Ishikawa (cell line): Measurements from ENCODE around the gene UBE2L3.

ENCODE experiments used
- CEBPB ChIP-seq: IDR thresholded peaks from 2 replicates; pipeline ENCODE4 v1.6.1; 2012
- CREB1 ChIP-seq: IDR thresholded peaks from 2 replicates; pipeline ENCODE4 v1.6.1; 2012; ENCODE audit warnings: low read depth
- EGR1 ChIP-seq: IDR thresholded peaks from 2 replicates; pipeline ENCODE4 v1.6.1; 2012
- EP300 ChIP-seq: IDR thresholded peaks from 2 replicates; pipeline ENCODE4 v1.6.1; 2012; ENCODE audit warnings: borderline replicate concordance
- FOXM1 ChIP-seq: IDR thresholded peaks from 2 replicates; pipeline ENCODE4 v1.6.1; 2012; ENCODE audit warnings: low read depth, borderline replicate concordance
- NFIC ChIP-seq: IDR thresholded peaks from 2 replicates; pipeline ENCODE4 v1.6.1; 2012
- RAD21 ChIP-seq: IDR thresholded peaks from 2 replicates; pipeline ENCODE4 v1.6.1; 2012; ENCODE audit warnings: low read depth
- TAF1 ChIP-seq: IDR thresholded peaks from 2 replicates; pipeline ENCODE4 v1.6.1; 2012; ENCODE audit warnings: low read depth, mild to moderate bottlenecking
- TCF12 ChIP-seq: IDR thresholded peaks from 2 replicates; pipeline ENCODE4 v1.6.1; 2012; ENCODE audit warnings: low read depth
- TEAD4 ChIP-seq: IDR thresholded peaks from 2 replicates; pipeline ENCODE4 v1.6.1; 2012
- YY1 ChIP-seq: IDR thresholded peaks from 2 replicates; pipeline ENCODE4 v1.6.1; 2012; ENCODE audit warnings: low read depth
- ZBTB7A ChIP-seq: IDR thresholded peaks from 2 replicates; pipeline ENCODE4 v1.6.1; 2012; ENCODE audit warnings: low read depth
- TF ChIP-seq, protein P1 (sequence below): IDR thresholded peaks from 2 replicates; pipeline ENCODE4 v1.6.1; 2012
- TF ChIP-seq, protein P2 (sequence below): IDR thresholded peaks from 2 replicates; pipeline ENCODE4 v1.6.1; 2012; ENCODE audit warnings: low read depth, mild to moderate bottlenecking
- TF ChIP-seq, protein P3 (sequence below): IDR thresholded peaks from 2 replicates; pipeline ENCODE4 v1.6.1; 2012

The UBE2L3 gene

DNA sequence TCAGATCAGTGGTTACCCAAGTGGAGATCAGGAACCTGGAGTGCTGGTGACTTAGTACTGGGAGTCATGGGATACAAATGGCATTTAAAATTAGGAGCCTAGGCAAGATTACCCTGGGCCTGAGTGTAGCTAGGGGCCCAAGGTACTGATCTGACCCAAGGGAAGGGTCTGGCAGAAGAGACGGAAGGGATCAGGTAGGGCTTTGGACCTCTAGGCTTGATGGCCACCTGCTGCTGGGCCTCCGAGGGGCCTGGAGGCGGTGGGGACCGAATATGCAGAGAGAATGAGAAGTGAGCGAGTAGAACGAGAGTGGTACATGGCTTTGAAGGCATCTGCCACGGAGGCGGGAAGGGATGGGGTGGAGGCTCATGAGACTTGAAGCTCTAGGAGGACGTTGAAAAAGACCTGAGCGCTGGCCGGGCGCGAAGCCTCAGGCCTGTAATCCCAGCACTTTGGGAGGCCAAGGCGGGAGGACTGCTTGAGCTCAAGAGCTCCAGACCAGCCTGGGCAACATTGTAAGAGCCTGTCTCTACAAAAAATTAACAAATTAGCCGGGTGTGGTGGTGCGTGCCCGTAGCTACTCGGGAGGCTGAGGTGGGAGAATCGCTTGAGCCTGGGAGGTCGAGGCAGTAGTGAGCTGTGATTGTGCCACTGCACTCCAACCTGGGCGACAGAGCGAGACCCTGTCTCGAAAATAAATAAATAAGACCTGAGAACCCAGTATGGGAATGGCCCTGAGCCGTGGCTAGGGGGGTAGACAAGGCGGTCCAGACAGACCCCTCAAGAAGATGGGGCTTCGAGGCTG, 97.7 kb downstream of the UBE2L3 start:
- no peak for TF ChIP-seq TCF12
- TF ChIP-seq FOXM1: no peak
- no peak for TF ChIP-seq NFIC
- no peak for TF ChIP-seq CEBPB
- no peak for TF ChIP-seq EGR1
- no peak for TF ChIP-seq CREB1
- TF ChIP-seq, protein P1, sequence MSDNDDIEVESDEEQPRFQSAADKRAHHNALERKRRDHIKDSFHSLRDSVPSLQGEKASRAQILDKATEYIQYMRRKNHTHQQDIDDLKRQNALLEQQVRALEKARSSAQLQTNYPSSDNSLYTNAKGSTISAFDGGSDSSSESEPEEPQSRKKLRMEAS: no peak
- TF ChIP-seq ZBTB7A: no peak
- no peak for TF ChIP-seq RAD21
- TF ChIP-seq YY1: no peak
- TF ChIP-seq, protein P2, sequence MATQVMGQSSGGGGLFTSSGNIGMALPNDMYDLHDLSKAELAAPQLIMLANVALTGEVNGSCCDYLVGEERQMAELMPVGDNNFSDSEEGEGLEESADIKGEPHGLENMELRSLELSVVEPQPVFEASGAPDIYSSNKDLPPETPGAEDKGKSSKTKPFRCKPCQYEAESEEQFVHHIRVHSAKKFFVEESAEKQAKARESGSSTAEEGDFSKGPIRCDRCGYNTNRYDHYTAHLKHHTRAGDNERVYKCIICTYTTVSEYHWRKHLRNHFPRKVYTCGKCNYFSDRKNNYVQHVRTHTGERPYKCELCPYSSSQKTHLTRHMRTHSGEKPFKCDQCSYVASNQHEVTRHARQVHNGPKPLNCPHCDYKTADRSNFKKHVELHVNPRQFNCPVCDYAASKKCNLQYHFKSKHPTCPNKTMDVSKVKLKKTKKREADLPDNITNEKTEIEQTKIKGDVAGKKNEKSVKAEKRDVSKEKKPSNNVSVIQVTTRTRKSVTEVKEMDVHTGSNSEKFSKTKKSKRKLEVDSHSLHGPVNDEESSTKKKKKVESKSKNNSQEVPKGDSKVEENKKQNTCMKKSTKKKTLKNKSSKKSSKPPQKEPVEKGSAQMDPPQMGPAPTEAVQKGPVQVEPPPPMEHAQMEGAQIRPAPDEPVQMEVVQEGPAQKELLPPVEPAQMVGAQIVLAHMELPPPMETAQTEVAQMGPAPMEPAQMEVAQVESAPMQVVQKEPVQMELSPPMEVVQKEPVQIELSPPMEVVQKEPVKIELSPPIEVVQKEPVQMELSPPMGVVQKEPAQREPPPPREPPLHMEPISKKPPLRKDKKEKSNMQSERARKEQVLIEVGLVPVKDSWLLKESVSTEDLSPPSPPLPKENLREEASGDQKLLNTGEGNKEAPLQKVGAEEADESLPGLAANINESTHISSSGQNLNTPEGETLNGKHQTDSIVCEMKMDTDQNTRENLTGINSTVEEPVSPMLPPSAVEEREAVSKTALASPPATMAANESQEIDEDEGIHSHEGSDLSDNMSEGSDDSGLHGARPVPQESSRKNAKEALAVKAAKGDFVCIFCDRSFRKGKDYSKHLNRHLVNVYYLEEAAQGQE: no peak
- TF ChIP-seq, protein P3, sequence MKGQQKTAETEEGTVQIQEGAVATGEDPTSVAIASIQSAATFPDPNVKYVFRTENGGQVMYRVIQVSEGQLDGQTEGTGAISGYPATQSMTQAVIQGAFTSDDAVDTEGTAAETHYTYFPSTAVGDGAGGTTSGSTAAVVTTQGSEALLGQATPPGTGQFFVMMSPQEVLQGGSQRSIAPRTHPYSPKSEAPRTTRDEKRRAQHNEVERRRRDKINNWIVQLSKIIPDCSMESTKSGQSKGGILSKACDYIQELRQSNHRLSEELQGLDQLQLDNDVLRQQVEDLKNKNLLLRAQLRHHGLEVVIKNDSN: no peak
- TF ChIP-seq TEAD4: no peak

DNA sequence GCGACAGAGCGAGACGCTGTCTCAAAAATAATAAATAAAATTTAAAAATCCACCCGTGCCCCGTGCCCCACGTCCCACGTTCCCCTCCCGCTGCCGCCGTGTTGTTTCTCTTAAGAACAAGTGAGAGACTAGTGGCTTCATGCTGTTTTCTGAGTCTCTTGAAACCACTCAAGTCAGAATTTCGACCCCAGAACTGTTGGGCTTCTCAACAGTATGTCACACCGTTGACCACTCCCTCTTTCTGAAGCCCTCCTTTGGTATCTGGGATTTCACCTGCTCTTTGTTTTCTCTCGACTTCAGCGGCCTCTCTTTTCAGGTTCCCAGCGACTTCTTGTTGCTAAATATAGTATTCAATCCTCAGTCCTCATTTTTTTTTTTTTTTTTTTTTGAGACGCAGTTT, 99.3 kb downstream of the UBE2L3 start:
- TF ChIP-seq CREB1 (no peak), TAF1 (no peak)
- TF ChIP-seq, protein P1: no peak

DNA sequence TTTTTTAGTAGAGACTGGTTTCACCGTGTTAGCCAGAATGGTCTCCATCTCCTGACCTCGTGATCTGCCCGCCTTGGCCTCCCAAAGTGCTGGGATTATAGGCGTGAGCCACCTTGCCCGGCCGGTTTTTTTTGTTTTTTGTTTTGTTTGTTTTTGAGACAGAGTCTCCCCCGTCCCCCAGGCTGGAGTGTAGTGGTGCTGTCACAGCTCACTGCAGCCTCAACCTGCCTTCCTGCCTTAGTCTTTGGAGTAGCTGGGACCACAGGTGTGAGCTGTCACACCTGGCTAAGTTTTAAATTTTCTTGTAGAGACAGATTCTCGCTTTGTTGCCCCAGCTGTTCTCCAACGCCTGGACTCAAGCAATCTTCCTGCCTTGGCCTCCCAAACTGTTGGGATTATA, 101.5 kb downstream of the UBE2L3 start:
- no peak for TF ChIP-seq TAF1
- TF ChIP-seq, protein P1: no peak
- no peak for TF ChIP-seq YY1
- no peak for TF ChIP-seq EGR1
- no peak for TF ChIP-seq FOXM1

DNA sequence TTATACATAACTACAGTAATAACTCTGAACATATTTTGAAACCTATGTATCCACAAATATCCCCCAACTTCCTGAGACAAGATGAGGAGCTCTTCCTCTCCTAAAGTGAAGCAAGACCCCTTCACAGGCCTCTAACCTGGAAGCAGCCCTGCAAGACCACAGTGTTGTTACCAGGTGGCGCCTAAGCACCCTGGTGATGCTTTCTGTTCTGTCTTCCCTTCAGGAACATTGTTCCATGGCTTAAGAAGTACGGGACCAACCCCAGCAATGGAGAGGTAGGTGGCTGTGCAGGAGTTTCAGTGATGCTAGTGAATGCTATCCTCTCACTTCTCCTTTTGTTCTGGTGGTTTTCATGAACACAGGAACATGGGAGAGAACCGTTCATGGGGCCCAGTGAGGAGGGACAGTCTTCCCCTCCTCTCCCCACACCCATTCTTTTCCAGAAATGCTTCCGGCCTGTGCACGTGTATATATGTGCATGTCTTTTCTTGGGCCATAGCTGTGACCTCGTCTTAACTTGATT, 104.7 kb downstream of the UBE2L3 start:
- no peak for TF ChIP-seq FOXM1
- TF ChIP-seq YY1: no peak
- TF ChIP-seq CREB1: no peak
- TF ChIP-seq CEBPB: no peak
- TF ChIP-seq, protein P3: no peak
- no peak for TF ChIP-seq EGR1
- no peak for TF ChIP-seq EP300
- TF ChIP-seq ZBTB7A: no peak
- no peak for TF ChIP-seq TCF12
- no peak for TF ChIP-seq TAF1
- no peak for TF ChIP-seq TEAD4
- TF ChIP-seq, protein P2: no peak
